Activated T-cell treated with anti-CD3 and anti-CD28 coated beads, Interleukin-2, amount 50 U/mL, for 4 hours (primary cell): Measurements from ENCODE around the gene TOGARAM2. TPM values are rescaled to one million over a fixed set of nuclear protein-coding genes. Genes with fewer than 3 reads are reported as not detected.

ENCODE experiments used
- ATAC-seq, 2 donors: fragments of 200-7000 bp; cut with Tn5 transposase; one replicate each; pipeline ENCODE4 v1.10.0; 2021
- DNase-seq: peaks from one replicate; pipeline ENCODE4 v3.0.0-alpha.2; 2020
- H3K27me3 Mint-ChIP-seq: one replicate; pipeline ENCODE4 v1.8.0; 2021; ENCODE audit warnings: low read depth, mixed read lengths
- H3K36me3 Mint-ChIP-seq: one replicate; pipeline ENCODE4 v1.8.0; 2022; ENCODE audit warnings: mixed read lengths; ENCODE audit not compliant: insufficient read depth
- H3K4me1 Mint-ChIP-seq: one replicate; pipeline ENCODE4 v1.8.0; 2021; ENCODE audit warnings: low read depth, mixed read lengths
- H3K4me3 Mint-ChIP-seq: one replicate; pipeline ENCODE4 v1.8.0; 2021; ENCODE audit warnings: mild to moderate bottlenecking, moderate library complexity, mixed read lengths
- H3K9me3 Mint-ChIP-seq: one replicate; pipeline ENCODE4 v1.8.0; 2021; ENCODE audit warnings: mixed read lengths
- total RNA-seq, 3 donors: library from RNA; stranded (reverse); gene quantifications; one replicate each; pipeline ENCODE4 v1.2.1, GENCODE V29; 2021

Gene TOGARAM2
- total RNA-seq, result 1 to 10 TPM; 2.3 to 7.6 (median 5.1) TPM

DNA sequence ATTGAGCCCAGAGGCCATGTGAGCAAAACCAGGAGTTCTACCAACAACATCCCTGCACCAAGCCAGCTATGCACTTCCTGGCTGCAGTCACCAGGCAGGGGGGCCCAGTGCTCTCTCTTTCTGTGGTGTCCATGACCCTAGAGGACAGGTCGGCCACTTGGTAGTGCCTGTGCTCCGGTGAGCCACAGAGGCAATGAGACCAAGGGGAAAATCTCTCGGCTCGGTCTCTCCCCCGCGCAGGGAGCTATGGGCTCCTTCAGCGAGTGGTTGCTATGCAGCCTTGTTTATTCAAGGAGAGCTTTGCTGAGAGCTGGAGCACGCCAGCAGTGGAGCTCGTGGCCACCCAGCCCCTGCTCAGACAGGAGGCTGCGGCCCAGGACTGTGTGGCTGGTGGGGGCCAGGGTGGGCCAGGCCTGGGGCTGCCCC lies at the start of gene TOGARAM2:
Gene TOGARAM2, plus strand, starts transcription at position 283 of the 426 bp plus-strand sequence. CDS start 13,537 bp downstream, outside the sequence.
- Mint-ChIP-seq H3K27me3 (no peaks in the 10 kb centered on the region), H3K4me1 (no peaks in the 10 kb centered on the region), H3K4me3 (no peak within 1 kb of the TSS), H3K36me3 (no peaks in the 10 kb centered on the region), H3K9me3 (no peaks in the 10 kb centered on the region)
- no peak for DNase-seq
- ATAC-seq, result no peak

- Mint-ChIP-seq H3K27me3 (no peaks in the 10 kb centered on the region), H3K9me3 (no peaks in the 10 kb centered on the region), H3K4me3 (no peak overlapping the region), H3K36me3 (peaks cover 41% of the 10 kb centered on the region), H3K4me1 (no peaks in the 10 kb centered on the region)
- ATAC-seq (no peak), DNase-seq (no peak)
These were observed 46.3 kb upstream of the TOGARAM2 start for GRCh38 chr2:28934769-28935168.

GRCh38 chr2:28941008-28941407 lies 40.1 kb upstream of the TOGARAM2 start:
- Mint-ChIP-seq H3K27me3 (no peaks in the 10 kb centered on the region), H3K4me3 (no peak overlapping the region), H3K4me1 (no peaks in the 10 kb centered on the region), H3K36me3 (peaks cover 62% of the 10 kb centered on the region), H3K9me3 (no peaks in the 10 kb centered on the region)
- DNase-seq, result no peak
- ATAC-seq, result no peak

GRCh38 chr2:28944535-28945248 lies 36.4 kb upstream of the TOGARAM2 start:
- Mint-ChIP-seq H3K9me3 (no peaks in the 10 kb centered on the region), H3K4me3 (no peak overlapping the region), H3K27me3 (no peaks in the 10 kb centered on the region), H3K36me3 (peaks cover 62% of the 10 kb centered on the region), H3K4me1 (no peaks in the 10 kb centered on the region)
- ATAC-seq (no peak), DNase-seq (no peak)

GRCh38 chr2:28948160-28948559 lies 32.9 kb upstream of the TOGARAM2 start:
- DNase-seq (no peak), ATAC-seq (no peak)
- H3K36me3 Mint-ChIP-seq, result peaks cover 49% of the 10 kb centered on the region
- no peaks in the 10 kb centered on the region for H3K9me3 Mint-ChIP-seq
- H3K4me3 Mint-ChIP-seq, result no peak overlapping the region
- H3K4me1 Mint-ChIP-seq, result peaks cover 11% of the 10 kb centered on the region
- H3K27me3 Mint-ChIP-seq, result no peaks in the 10 kb centered on the region

GRCh38 chr2:28949190-28949589 lies 31.9 kb upstream of the TOGARAM2 start:
- H3K4me3 Mint-ChIP-seq, result no peak overlapping the region
- peaks cover 40% of the 10 kb centered on the region for H3K36me3 Mint-ChIP-seq
- no peaks in the 10 kb centered on the region for H3K9me3 Mint-ChIP-seq
- H3K4me1 Mint-ChIP-seq, result peaks cover 11% of the 10 kb centered on the region
- DNase-seq, result no peak
- H3K27me3 Mint-ChIP-seq, result no peaks in the 10 kb centered on the region
- ATAC-seq, result no peak

DNA sequence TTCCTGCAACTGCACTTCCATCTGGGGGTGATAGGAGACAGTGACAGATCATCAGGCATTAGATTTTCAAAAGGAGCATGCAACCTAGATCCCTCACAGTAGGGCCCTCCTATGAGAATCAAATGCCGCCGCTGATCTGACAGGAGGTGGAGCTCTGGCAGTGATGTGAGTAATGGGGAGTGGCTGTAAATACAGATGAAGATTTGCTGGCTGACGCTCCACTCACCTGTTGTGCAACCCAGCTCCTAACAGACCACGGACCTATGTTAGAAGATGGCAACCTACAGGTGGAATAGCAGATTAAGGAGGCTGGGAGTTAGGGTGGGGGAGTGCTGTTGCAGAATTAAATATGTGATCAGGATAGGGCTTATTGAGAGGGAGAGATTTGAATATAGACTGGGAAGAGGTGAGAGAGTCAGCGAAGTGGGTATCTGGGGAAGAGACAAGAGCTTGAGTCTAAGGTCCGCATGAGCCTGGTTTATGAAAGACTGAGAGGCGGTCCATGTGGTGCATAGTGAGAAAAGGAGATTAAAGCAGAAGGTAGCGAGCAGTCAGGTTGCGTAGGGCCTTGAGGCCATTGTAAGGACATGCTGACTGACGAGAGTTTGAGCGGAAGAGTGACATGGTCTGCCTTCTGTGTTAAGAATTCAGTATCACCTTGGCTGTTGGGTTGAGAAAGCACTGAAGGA lies 31.3 kb upstream of the TOGARAM2 start:
- Mint-ChIP-seq H3K36me3 (peaks cover 36% of the 10 kb centered on the region), H3K4me3 (no peak overlapping the region), H3K4me1 (peaks cover 11% of the 10 kb centered on the region), H3K27me3 (no peaks in the 10 kb centered on the region), H3K9me3 (no peaks in the 10 kb centered on the region)
- peak in 1 of 2 donors; percentile 23 for ATAC-seq
- DNase-seq, result no peak

- Mint-ChIP-seq H3K36me3 (peaks cover 28% of the 10 kb centered on the region), H3K27me3 (no peaks in the 10 kb centered on the region), H3K9me3 (no peaks in the 10 kb centered on the region), H3K4me1 (peaks cover 11% of the 10 kb centered on the region), H3K4me3 (no peak overlapping the region)
- DNase-seq (no peak), ATAC-seq (no peak)
These were observed 30.0 kb upstream of the TOGARAM2 start for GRCh38 chr2:28950941-28951630.

DNA sequence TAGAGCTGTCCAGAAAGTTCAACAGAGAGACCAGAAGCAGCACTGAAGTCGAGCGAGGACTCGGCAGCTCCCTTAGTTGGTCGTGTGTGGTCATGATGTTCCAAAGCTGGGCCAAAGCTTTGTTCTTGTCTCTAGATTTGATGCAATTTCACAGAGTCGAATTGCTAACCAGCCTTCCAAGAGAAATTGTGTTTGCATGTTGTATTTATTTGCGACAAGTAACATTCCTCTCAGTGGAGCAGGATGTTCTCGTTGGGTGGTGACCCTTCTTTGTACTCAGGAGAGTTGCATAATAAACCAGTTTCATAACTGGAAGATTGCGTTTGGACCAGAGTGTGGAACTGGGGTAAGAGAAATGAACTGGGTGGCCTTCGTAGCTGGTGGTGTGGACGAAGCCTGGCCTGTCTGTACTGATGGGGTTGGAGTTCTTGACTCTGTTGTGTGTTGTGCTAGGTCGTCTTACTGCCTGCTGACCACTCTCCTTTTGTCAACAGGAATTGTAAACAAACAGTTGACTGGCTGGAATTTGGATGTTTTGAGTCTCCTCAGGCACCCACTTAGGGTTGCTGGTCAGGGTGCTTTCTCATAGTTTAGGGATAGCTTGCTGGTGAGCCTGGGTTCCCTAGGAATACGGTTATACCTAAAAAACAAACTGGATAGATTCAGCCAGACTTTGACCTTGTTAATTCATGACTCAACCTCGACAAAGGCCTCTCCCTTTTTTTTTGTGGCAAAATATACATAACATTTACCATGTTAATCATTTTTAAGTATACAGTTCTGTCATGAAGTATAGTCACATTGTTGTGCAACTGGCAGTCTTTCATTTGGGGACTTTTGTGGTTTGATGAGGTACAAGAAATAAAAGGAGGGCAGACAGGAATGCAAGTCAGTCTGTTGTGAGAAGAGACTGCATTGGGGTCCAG lies 28.9 kb upstream of the TOGARAM2 start:
- DNase-seq, result no peak
- Mint-ChIP-seq H3K4me3 (no peak overlapping the region), H3K27me3 (no peaks in the 10 kb centered on the region), H3K9me3 (no peaks in the 10 kb centered on the region), H3K4me1 (peaks cover 18% of the 10 kb centered on the region), H3K36me3 (peaks cover 23% of the 10 kb centered on the region)
- peak in 1 of 2 donors; percentile 44 for ATAC-seq

GRCh38 chr2:28952836-28953211 lies 28.3 kb upstream of the TOGARAM2 start:
- ATAC-seq, result no peak
- no peaks in the 10 kb centered on the region for H3K9me3 Mint-ChIP-seq
- H3K4me3 Mint-ChIP-seq, result no peak overlapping the region
- H3K27me3 Mint-ChIP-seq, result no peaks in the 10 kb centered on the region
- peaks cover 21% of the 10 kb centered on the region for H3K4me1 Mint-ChIP-seq
- peaks cover 23% of the 10 kb centered on the region for H3K36me3 Mint-ChIP-seq
- DNase-seq, result no peak

- H3K36me3 Mint-ChIP-seq, result peaks cover under 1% of the 10 kb centered on the region
- DNase-seq (no peak), ATAC-seq (no peak)
- peaks cover 19% of the 10 kb centered on the region for H3K4me1 Mint-ChIP-seq
- H3K27me3 Mint-ChIP-seq, result no peaks in the 10 kb centered on the region
- no peak overlapping the region for H3K4me3 Mint-ChIP-seq
- H3K9me3 Mint-ChIP-seq, result no peaks in the 10 kb centered on the region
These were observed 25.6 kb upstream of the TOGARAM2 start for GRCh38 chr2:28955467-28955866.

DNA sequence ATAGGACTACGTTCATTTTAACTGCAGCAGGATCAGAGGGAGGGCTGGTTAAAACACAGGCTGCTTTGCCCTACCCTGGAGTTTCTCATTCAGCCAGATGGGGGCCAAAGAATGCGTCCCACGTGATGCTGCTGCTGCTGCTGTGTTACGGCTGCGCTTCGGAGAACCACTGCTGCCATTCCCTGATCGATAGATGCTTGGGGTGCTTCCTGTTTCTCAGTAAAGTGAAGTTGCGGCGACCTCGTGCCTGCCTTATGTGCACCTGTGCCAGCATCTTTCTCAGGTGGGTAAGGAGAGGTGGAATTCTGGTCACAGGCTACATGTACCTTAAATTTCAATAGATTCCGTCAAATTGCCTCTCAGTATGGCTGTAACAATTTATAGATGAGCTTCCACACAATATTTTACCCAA lies 24.7 kb upstream of the TOGARAM2 start:
- Mint-ChIP-seq H3K4me1 (peaks cover 19% of the 10 kb centered on the region), H3K27me3 (no peaks in the 10 kb centered on the region), H3K36me3 (no peaks in the 10 kb centered on the region), H3K9me3 (no peaks in the 10 kb centered on the region), H3K4me3 (peak overlapping the region; percentile 68)
- ATAC-seq, result peak; percentile 71 to 85
- DNase-seq, result peak; percentile 44

GRCh38 chr2:28956890-28957289 lies 24.2 kb upstream of the TOGARAM2 start:
- DNase-seq, result no peak
- Mint-ChIP-seq H3K36me3 (no peaks in the 10 kb centered on the region), H3K27me3 (no peaks in the 10 kb centered on the region), H3K4me1 (peaks cover 19% of the 10 kb centered on the region), H3K4me3 (peak overlapping the region; percentile 68), H3K9me3 (no peaks in the 10 kb centered on the region)
- no peak for ATAC-seq

- DNase-seq (no peak), ATAC-seq (peak; percentile 49 to 59)
- H3K4me3 Mint-ChIP-seq, result no peak overlapping the region
- H3K9me3 Mint-ChIP-seq, result no peaks in the 10 kb centered on the region
- no peaks in the 10 kb centered on the region for H3K36me3 Mint-ChIP-seq
- no peaks in the 10 kb centered on the region for H3K27me3 Mint-ChIP-seq
- H3K4me1 Mint-ChIP-seq, result peaks cover 12% of the 10 kb centered on the region
These were observed 22.4 kb upstream of the TOGARAM2 start for GRCh38 chr2:28958689-28959088.
